Measurements from ENCODE around the gene ARHGAP24.

The ARHGAP24 gene

DNA sequence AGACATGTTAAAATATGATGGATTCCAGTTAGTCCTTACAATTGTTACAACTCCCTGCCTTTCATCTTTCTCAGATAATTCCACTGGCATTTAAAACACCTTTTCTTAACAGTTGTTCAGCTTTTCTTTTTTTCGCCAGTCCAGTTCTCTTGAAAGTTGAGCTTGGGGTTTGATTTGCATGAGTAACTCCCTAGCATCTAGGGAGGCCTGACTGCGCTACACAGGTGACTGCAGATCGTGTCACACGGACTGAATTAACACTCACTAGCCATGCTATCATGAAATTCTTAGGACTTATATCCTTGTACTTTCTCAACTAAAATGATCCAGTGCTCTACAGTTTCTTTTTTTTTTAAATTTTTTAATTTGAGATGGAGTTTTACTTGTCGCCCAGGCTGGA is 69.8 kb downstream of the ARHGAP24 start:
- Histone ChIP-seq H3K36me3 (ENCODE audit: low read depth) (no peaks in the 10 kb centered on the region), H3K27me3 (ENCODE audit: insufficient read depth, poor library complexity, severe bottlenecking) (no peaks in the 10 kb centered on the region), H3K9me3 (ENCODE audit: severe bottlenecking) (no peaks in the 10 kb centered on the region), H3K4me1 (ENCODE audit: insufficient read depth, poor library complexity, severe bottlenecking) (no peaks in the 10 kb centered on the region), H3K27ac (ENCODE audit: poor library complexity, severe bottlenecking) (no peak overlapping the region), H3K4me3 (ENCODE audit: severe bottlenecking) (no peak overlapping the region)
- DNase-seq (ENCODE audit: low spot score), result no peak
- TF ChIP-seq, protein P1, sequence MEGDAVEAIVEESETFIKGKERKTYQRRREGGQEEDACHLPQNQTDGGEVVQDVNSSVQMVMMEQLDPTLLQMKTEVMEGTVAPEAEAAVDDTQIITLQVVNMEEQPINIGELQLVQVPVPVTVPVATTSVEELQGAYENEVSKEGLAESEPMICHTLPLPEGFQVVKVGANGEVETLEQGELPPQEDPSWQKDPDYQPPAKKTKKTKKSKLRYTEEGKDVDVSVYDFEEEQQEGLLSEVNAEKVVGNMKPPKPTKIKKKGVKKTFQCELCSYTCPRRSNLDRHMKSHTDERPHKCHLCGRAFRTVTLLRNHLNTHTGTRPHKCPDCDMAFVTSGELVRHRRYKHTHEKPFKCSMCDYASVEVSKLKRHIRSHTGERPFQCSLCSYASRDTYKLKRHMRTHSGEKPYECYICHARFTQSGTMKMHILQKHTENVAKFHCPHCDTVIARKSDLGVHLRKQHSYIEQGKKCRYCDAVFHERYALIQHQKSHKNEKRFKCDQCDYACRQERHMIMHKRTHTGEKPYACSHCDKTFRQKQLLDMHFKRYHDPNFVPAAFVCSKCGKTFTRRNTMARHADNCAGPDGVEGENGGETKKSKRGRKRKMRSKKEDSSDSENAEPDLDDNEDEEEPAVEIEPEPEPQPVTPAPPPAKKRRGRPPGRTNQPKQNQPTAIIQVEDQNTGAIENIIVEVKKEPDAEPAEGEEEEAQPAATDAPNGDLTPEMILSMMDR (IDR thresholded peaks at IDR 0.05; ENCODE audit: poor library complexity, severe bottlenecking), result no peak
- no peak for ATAC-seq (ENCODE audit: low read depth)

DNA sequence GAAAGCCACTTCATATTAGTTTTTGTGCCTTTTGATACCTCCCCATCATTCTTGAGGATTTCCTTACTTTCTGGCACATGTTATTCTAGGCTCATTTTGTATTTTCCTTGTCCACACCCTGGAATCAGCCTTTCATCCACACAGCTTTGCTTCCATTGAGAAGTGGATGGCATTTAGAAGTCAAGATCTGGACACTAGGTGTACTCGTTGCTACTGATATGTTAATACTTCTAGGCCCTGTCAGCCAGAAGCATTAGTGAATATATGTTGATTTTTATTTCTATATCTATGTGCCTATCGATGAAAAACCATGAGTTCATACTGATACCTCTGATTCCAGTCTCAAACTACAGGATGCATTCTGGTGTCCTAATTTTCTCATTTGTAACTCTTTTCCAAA is 73.2 kb downstream of the ARHGAP24 start:
- no peaks in the 10 kb centered on the region for H3K36me3 ChIP-seq (ENCODE audit: low read depth)
- H3K27me3 ChIP-seq (ENCODE audit: insufficient read depth, poor library complexity, severe bottlenecking), result no peaks in the 10 kb centered on the region
- no peak overlapping the region for H3K4me3 ChIP-seq (ENCODE audit: severe bottlenecking)
- H3K4me1 ChIP-seq (ENCODE audit: insufficient read depth, poor library complexity, severe bottlenecking), result no peaks in the 10 kb centered on the region
- no peak for ATAC-seq (ENCODE audit: low read depth)
- H3K27ac ChIP-seq (ENCODE audit: poor library complexity, severe bottlenecking), result no peak overlapping the region
- H3K9me3 ChIP-seq (ENCODE audit: severe bottlenecking), result no peaks in the 10 kb centered on the region
- DNase-seq (ENCODE audit: low spot score), result no peak
- TF ChIP-seq, protein P1 (IDR thresholded peaks at IDR 0.05; ENCODE audit: poor library complexity, severe bottlenecking), result no peak

DNA sequence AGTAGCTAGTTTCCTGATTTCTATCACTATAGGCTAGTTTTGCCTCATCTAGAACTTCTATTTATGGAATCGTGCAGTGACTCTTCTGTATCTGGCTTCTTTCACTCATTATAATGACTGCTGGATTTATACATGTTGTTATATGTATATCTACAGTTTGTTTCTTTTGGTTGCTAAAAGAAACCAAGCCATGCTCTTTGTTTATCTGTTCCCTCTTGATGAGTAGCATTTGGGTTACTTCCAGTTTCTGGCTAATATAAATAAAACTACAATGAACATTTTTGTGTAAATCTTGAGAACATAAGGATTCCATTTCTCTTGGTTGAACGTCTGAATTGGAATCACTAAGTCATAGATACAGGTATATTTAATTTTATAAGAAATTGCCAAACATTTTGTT is 73.9 kb downstream of the ARHGAP24 start:
- Histone ChIP-seq H3K27ac (ENCODE audit: poor library complexity, severe bottlenecking) (no peak overlapping the region), H3K4me1 (ENCODE audit: insufficient read depth, poor library complexity, severe bottlenecking) (no peaks in the 10 kb centered on the region), H3K27me3 (ENCODE audit: insufficient read depth, poor library complexity, severe bottlenecking) (no peaks in the 10 kb centered on the region), H3K4me3 (ENCODE audit: severe bottlenecking) (no peak overlapping the region), H3K36me3 (ENCODE audit: low read depth) (no peaks in the 10 kb centered on the region), H3K9me3 (ENCODE audit: severe bottlenecking) (no peaks in the 10 kb centered on the region)
- ATAC-seq (ENCODE audit: low read depth) (no peak), DNase-seq (ENCODE audit: low spot score) (no peak)
- TF ChIP-seq, protein P1 (IDR thresholded peaks at IDR 0.05; ENCODE audit: poor library complexity, severe bottlenecking), result no peak

DNA sequence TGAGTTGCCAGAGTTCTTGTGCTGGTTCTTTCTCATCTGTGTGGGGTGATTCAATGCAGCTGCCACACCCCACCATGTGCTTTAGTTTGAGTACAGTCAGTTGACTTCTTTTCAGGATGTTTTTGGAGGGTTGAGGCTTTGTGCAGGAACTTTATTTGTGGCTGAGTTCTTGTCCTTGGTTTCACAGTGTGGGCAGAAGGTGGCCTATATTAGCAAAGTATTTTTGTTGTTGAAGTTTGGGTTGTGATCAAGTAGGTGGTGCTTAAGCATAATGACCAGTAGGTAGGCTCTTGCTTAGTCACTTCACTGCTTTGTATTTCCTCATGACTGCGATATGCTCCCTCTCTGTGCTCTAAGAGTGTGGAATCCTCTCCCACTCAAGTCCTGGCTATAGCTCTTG is 80.3 kb downstream of the ARHGAP24 start:
- DNase-seq (ENCODE audit: low spot score), result no peak
- Histone ChIP-seq H3K4me3 (ENCODE audit: severe bottlenecking) (no peak overlapping the region), H3K27me3 (ENCODE audit: insufficient read depth, poor library complexity, severe bottlenecking) (no peaks in the 10 kb centered on the region), H3K9me3 (ENCODE audit: severe bottlenecking) (no peaks in the 10 kb centered on the region), H3K36me3 (ENCODE audit: low read depth) (no peaks in the 10 kb centered on the region), H3K27ac (ENCODE audit: poor library complexity, severe bottlenecking) (no peak overlapping the region), H3K4me1 (ENCODE audit: insufficient read depth, poor library complexity, severe bottlenecking) (no peaks in the 10 kb centered on the region)
- TF ChIP-seq, protein P1 (IDR thresholded peaks at IDR 0.05; ENCODE audit: poor library complexity, severe bottlenecking), result no peak
- no peak for ATAC-seq (ENCODE audit: low read depth)

DNA sequence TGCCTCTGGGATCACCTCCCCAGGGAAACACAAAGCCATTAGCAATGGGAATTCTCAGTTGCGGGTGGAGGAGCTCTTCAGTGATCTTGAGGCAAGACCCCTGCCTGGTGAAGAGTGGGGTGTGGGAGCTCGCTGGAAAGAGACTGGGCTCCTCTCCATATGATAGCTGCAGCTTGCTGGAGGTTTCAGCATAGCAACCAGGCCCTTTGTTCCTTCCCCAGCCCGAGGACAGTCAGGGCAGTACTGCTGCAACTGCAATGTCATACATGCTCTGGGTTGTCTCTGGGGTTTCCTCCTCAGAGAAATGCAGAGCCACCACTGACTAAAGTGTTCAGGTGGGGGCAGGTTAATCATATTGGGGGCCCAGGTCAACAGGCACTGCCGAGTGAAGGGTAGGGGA is 81.3 kb downstream of the ARHGAP24 start:
- H3K27me3 ChIP-seq (ENCODE audit: insufficient read depth, poor library complexity, severe bottlenecking), result no peaks in the 10 kb centered on the region
- H3K9me3 ChIP-seq (ENCODE audit: severe bottlenecking), result no peaks in the 10 kb centered on the region
- no peaks in the 10 kb centered on the region for H3K4me1 ChIP-seq (ENCODE audit: insufficient read depth, poor library complexity, severe bottlenecking)
- TF ChIP-seq, protein P1 (IDR thresholded peaks at IDR 0.05; ENCODE audit: poor library complexity, severe bottlenecking), result no peak
- DNase-seq (ENCODE audit: low spot score), result no peak
- no peak overlapping the region for H3K4me3 ChIP-seq (ENCODE audit: severe bottlenecking)
- H3K27ac ChIP-seq (ENCODE audit: poor library complexity, severe bottlenecking), result no peak overlapping the region
- no peak for ATAC-seq (ENCODE audit: low read depth)
- H3K36me3 ChIP-seq (ENCODE audit: low read depth), result no peaks in the 10 kb centered on the region
